CD4-positive, alpha-beta T cell treated with Interleukin-4 for 4 hours (primary cell): Measurements from ENCODE around the gene ANK2.
"Not testable (repeated sequence)": the region's sequence is repeated elsewhere in the genome, so short reads cannot be mapped to it uniquely, and the experiment has no call there.

ENCODE experiments used
- DNase-seq: peaks from one replicate; pipeline ENCODE4 v3.0.0-alpha.2; 2020

ANK2 gene

GRCh38 chr4:113052379-113052951 lies 3.0 kb downstream of the ANK2 start:
- DNase-seq, result no peak

- no peak for DNase-seq
Observed at GRCh38 chr4:113053883-113054282, 4.4 kb downstream of the ANK2 start.

- no peak for DNase-seq
Observed at GRCh38 chr4:113056318-113056717, 6.9 kb downstream of the ANK2 start.

DNA sequence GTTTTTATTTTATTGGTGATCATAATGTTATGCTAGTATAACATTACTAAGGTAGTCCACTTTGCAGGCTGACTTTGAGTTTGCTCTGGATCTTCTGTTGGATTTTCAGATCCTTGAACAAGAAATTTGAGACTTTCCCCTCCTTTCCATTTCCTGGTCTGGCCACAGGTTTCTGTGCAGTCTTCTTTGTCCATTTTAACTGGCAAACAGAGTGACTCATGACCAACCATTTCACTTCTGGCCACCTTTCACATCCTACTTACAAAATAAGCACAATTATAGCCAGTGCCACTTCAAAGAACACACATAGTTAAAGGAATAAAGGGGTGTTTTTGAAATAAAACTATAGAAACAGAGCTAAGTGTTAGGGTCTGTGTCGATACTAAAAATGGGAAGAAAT lies 8.4 kb downstream of the ANK2 start:
- no peak for DNase-seq

- DNase-seq, result no peak
Observed at GRCh38 chr4:113059449-113060182, 10.2 kb downstream of the ANK2 start.

DNA sequence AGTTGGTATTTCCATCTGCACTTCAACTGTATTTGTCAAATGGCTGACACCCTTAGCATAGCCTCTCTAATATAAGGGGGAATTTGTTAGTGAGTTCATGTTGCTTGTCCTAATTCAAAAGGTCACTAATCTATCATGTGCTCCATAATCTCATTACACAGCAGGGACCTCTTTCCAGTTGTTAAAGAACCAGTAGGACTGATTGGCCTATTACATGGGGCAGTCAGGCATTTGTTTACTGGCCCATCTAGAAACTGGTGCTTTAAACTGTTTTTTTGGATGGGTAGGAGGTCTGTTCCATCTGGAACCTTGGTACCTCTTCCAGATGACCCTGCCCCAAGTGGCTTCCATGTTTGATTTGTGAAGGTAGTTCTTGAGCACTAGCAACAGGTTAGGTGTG lies 11.4 kb downstream of the ANK2 start:
- no peak for DNase-seq

DNA sequence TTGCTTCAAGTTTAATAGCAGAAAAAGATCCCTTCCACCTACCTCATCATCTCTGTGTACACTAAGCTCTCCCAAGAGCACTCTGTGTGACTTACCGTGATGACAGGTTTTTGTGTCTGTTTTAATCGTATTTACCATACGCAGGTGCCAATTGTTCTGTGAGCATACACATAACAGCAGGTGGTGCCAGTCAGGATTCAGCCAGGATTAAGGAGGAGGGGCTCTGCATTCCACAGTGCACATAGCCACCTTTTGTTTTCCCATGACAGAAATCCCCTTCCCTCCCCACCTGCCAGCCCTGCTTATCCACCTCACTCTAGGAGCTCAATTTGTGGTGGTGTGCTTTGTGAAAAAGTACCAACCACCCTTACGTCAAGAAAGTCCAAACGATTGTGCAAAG lies 14.8 kb downstream of the ANK2 start:
- DNase-seq, result no peak

DNA sequence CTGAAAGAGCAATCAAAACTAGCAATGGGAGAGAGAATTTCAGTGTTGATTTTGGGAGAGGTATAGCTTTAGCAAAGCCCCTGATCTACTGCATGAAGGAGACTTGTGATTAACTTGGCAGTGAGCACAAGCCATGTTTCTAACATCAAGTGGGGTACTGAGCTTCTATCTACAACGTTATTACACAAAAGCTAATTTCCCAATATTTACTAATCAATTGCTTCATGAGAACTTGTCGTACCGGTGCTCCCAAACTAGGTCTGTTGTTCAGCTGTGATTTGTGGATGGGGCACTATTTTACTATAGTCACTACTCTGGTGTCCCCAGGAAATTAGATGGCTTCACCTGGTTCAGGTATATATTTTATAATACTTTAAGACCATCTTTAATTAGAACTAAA lies 16.2 kb downstream of the ANK2 start:
- DNase-seq, result no peak

GRCh38 chr4:113068771-113069170 lies 19.3 kb downstream of the ANK2 start:
- not testable (repeated sequence) for DNase-seq

DNA sequence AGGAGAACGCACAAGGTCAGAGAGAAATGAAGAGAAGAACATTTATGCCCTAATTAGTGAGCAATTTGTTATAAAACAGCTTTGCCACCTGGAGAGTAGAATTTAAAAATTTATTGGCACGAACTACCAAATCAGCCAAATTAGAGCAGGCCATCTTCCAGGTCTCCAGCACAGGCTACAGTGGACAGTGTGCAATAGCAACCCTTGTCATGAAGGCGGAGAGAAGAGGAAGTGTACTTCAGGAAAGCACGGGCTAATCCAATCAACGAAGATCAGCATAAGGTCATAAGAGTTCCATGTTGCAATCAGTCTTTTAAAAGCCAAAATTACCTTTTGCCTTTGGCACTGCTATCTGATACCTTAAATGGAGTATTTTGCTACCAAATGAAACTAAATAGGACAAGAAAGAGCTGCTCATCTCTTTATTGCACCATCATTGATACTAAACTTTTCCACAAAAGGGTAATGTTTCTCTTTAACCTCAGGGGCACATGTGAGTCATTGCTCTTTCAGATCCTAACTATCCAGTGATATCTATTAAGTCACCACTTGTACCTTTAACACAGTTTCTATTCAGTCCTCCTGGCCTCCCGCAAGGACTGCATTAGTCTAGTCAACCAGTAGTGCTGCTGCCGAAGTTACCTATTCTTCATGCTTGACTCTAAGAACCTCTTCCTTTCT lies 19.9 kb downstream of the ANK2 start:
- no peak for DNase-seq

- no peak for DNase-seq
Observed at GRCh38 chr4:113070755-113071154, 21.3 kb downstream of the ANK2 start.

- no peak for DNase-seq
Observed at GRCh38 chr4:113071274-113071673, 21.8 kb downstream of the ANK2 start.

DNA sequence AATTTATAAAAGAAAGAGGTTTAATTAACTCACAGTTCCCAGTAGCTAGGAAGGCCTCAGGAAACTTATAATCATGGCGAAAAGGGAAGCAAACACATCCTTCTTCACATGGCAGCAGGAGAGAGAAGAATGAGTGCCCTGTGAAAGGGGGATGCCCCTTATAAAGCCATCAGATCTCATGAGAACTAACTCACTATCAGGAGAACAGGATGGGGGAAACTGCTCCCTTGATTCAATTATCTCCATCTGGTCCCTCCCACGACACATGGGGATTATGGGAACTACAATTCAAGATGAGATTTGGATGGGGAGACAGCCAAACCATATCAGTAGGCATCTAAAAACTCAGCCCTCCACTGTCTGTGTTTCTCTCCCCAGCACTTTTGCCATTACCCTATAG lies 22.4 kb downstream of the ANK2 start:
- DNase-seq, result no peak

- DNase-seq, result no peak
Observed at GRCh38 chr4:113073451-113074005, 24.1 kb downstream of the ANK2 start.

GRCh38 chr4:113077575-113077974 lies 28.1 kb downstream of the ANK2 start:
- no peak for DNase-seq

DNA sequence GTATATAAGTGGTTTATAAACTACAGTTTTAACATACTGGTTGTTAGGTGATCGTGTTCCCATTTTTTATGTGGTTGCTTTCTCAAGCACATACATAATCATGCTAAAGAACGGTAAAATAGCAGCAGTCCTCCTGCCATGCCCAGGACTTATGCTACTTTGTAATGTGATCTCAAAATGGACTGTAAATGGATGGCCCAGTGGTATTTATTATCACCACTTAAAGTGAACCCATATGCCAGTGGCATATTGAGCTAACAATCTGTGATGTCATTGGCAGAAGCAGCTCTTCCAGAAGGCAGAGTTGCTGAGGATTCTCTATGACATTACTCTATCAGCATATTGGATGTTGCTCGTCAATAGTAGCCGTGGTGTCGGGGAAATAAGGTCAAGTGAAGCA lies 28.6 kb downstream of the ANK2 start:
- no peak for DNase-seq

DNA sequence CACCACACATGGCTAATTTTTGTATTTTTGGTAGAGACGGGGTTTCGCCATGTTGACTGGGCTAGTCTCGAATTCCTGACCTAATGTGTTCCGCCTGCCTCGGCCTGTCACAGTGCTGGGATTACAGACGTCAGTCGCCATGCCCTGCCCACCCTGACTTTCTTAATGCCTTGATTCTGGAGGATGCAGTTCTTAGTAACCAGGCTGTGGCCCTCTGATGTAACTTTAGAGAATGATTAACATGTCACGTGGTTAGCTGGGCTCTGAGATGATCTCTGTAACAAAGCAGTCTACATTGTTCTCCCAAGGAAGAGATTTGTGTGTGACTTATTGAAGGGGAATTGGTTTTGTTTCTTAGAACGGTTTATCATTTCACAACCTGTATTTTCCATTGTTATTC lies 30.6 kb downstream of the ANK2 start:
- DNase-seq, result no peak

DNA sequence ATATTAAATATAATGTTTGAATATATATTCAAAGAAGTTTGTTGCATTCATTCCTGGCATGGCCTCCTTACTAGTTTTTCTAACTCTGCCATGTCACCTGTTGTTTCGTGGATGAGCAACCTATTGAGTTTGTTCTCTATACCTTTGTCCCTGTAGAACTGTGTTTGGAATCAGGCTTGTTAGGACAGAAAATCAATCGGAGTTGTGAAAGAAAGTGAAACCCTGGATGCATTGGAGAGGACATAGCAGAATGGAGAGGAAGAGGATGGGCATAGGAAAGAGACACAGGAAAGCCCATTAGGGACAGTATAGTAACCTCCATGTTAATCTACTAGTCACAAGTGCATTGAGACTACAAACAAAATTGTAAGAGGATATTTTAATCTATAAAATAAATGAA lies 31.2 kb downstream of the ANK2 start:
- no peak for DNase-seq

GRCh38 chr4:113083346-113083745 lies 33.9 kb downstream of the ANK2 start:
- DNase-seq, result no peak

DNA sequence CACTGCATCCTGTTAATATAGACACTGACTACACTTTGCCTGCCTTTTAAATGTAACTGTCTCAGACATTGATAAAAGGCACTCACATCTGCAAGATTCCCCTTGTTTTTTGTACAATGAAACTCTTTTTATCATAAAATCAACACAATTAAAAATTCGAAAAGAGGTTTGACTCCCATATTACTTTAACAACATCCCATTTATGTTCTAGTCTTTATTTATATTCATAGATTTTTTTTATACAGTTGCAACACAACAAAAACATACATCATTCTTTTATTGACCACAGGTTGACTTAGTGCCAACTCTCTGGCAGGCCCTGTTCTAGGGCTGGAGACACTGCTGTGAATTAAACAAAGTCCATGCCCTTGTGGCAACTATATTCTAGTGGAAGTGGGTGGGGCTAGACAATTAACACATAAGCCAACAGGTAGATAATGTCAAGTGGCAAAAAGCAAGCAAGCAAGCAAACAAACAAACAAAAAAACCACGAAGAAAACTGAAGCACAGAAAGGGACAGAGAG lies 36.8 kb downstream of the ANK2 start:
- no peak for DNase-seq

- DNase-seq, result no peak
Observed at GRCh38 chr4:113088050-113088449, 38.6 kb downstream of the ANK2 start.

DNA sequence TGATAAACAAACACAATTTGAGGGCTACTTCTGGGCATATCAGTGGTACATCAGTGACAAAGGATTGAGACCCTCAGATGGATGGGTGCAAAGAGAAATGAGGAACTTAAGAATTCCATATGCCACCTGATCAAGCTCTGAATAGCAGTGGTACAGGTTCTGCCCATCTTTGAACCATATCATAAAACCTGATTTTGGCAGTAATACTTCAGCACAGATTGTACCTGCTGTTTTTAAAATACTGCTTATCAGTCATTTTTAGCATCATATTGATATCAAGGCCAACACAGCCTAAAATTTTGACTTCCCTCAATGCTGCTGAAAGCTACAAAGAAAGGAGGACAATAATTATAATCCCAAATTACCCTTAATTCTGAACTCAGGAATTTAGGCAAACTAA lies 41.5 kb downstream of the ANK2 start:
- no peak for DNase-seq

DNA sequence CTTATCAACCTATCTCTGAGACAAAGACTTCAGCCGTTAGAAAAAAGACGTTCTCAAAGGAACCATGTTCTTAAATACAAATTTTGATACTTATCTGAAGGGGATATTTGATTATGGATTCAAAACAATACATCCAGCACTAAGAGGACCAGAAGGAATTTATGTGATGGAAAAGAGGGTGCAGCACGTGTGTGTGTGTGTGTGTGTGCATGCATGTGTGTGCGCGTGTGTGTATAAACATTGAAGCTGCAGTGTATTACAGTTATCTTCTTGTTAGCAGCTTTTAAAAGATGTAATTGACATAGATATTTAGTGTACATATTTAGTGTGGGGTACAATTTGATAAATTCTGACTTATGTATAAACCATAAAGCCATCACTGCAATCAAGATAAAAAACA lies 44.9 kb downstream of the ANK2 start:
- no peak for DNase-seq

DNA sequence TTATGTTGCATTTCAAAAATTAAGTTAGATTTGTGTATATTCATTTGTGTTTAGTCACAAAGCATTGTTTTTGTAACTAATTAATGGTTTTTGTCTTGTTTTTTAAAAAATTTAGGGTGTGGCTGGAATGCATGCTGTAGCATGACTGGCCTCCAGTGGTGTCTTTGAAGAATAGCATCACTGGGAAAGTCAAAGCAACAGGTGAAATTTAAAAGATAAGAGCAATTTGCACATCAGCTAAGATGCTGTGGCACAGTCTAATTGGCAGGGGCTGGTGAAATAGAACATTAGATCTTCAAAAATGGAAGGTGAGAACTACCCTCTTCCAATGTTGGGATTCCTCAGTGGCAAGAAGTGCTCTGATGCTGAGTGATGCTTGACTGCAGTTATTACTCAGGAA lies 45.3 kb downstream of the ANK2 start:
- no peak for DNase-seq
